GM23248 (cell line): ENCODE measurements around the gene ACTN4.

Experiments
- EZH2 ChIP-seq: fragments of 200-600 bp; sonication (generic); IDR thresholded peaks from 2 replicates; pipeline ENCODE4 v1.6.1; 2018; ENCODE audit warnings: antibody characterized with exemption, mild to moderate bottlenecking; ENCODE audit not compliant: insufficient read depth, poor library complexity, severe bottlenecking
- EZH2phosphoT487 ChIP-seq: fragments of 200-600 bp; sonication (generic); IDR thresholded peaks from 2 replicates; pipeline ENCODE4 v1.6.1; 2018; ENCODE audit warnings: antibody characterized with exemption, moderate library complexity, mild to moderate bottlenecking, low read depth; ENCODE audit not compliant: insufficient read depth

GRCh38 chr19:38654628-38655055 is 7.2 kb downstream of the ACTN4 start:
- TF ChIP-seq EZH2 (no peak), EZH2phosphoT487 (no peak)
